K562 (cell line): ENCODE results near the gene SMIM12. TPM values are rescaled to one million over a fixed set of nuclear protein-coding genes. Genes with fewer than 3 reads are reported as not detected.

Source experiments
- ATAC-seq: fragments of 200-7000 bp; cut with Tn5 transposase; 3 replicates; pipeline ENCODE4 v1.9.1; 2020; ENCODE audit warnings: moderate library complexity
- BruUV-seq: library from RNA; stranded (reverse); fragments of 400-500 nt; replicated peaks from 2 replicates; lab custom pipeline; 2021; lab: Mats Ljungman, UMichigan
- CTCF ChIA-PET: fragments of 300-600 bp; formaldehyde crosslinking; extraction: SDS; loops from one replicate; lab custom pipeline; 2021; ENCODE audit warnings: low intra/inter-chr PET ratio; lab: Yijun Ruan, JAX
- POLR2A ChIA-PET: fragments of 300-600, 350-650 bp; sonication (Branson Sonifier 250); formaldehyde crosslinking; extraction: SDS; loops from one replicate; lab custom pipeline; 2021; ENCODE audit warnings: antibody characterized with exemption, inconsistent platforms; lab: Yijun Ruan, JAX
- DNase-seq, 4 experiments: peaks; one replicate each; pipeline versions ENCODE4 v3.0.0 to v3.0.0-alpha.2; 2011 to 2018; ENCODE audit warnings: low spot score in 3 of 4, mixed read lengths in 3 of 4; ENCODE audit errors: extremely low read depth in 1 of 4
- FAIRE-seq: peaks from 2 replicates; lab custom pipeline; 2011; peaks lifted over from hg19 to GRCh38; lab: Jason Lieb, UNC
- H2AFZ ChIP-seq: 2 replicates; pipeline ENCODE4 v1.6.0; 2011; ENCODE audit warnings: low read depth, low read length, control low read depth, inconsistent platforms
- H3K27ac ChIP-seq: fragments of 200-600 bp; 3 replicates; pipeline ENCODE4 v1.8.0; 2011; ENCODE audit warnings: low read depth, mild to moderate bottlenecking, control low read depth, inconsistent platforms, low read length, moderate library complexity, mixed read lengths; ENCODE audit errors: extremely low read depth
- H3K27me3 ChIP-seq, 2 experiments: fragments of 300-600 bp in 1 of 2; 2 replicates in 1 of 2; 3 replicates in 1 of 2; pipeline versions ENCODE4 v1.6.0 to v1.8.0; 2011; ENCODE audit warnings: inconsistent platforms in 2 of 2, low read length in 2 of 2, mild to moderate bottlenecking in 1 of 2, mixed read lengths in 1 of 2, moderate library complexity in 1 of 2; ENCODE audit not compliant: control insufficient read depth in 2 of 2, insufficient read depth in 2 of 2
- H3K36me3 ChIP-seq: fragments of 300-600 bp; 3 replicates; pipeline ENCODE4 v1.8.0; 2011; ENCODE audit warnings: mild to moderate bottlenecking, low read length, inconsistent platforms; ENCODE audit not compliant: control insufficient read depth, insufficient read depth
- H3K4me1 ChIP-seq, 2 experiments: fragments of 200-600 bp in 1 of 2; replicated peaks in 1 of 2; 2 replicates in 1 of 2; 3 replicates in 1 of 2; pipeline versions ENCODE4 v1.5.1 to v1.8.0; 2011; ENCODE audit warnings: inconsistent platforms in 2 of 2, low read length in 2 of 2, mild to moderate bottlenecking in 1 of 2, mixed read lengths in 1 of 2, moderate library complexity in 1 of 2; ENCODE audit not compliant: control insufficient read depth in 2 of 2, insufficient read depth in 2 of 2
- H3K4me2 ChIP-seq: 2 replicates; pipeline ENCODE4 v1.6.1; 2011; ENCODE audit warnings: low read length, control low read depth, inconsistent platforms, mixed read lengths; ENCODE audit not compliant: insufficient read depth
- H3K4me3 ChIP-seq: fragments of 200-600 bp; sonication (generic), shearing (Covaris generic); 2 replicates; pipeline ENCODE4 v1.5.1; 2016; ENCODE audit warnings: control low read depth, inconsistent platforms
- H3K79me2 ChIP-seq: fragments of 200-600 bp; 3 replicates; pipeline ENCODE4 v1.8.0; 2011; ENCODE audit warnings: low read length, inconsistent platforms; ENCODE audit not compliant: control insufficient read depth, insufficient read depth
- H3K9ac ChIP-seq, 2 experiments: 2 replicates each; pipeline versions ENCODE4 v1.6.0 to v1.6.1; 2011; ENCODE audit warnings: low read depth in 2 of 2, low read length in 2 of 2, control low read depth in 1 of 2, inconsistent platforms in 1 of 2, mild to moderate bottlenecking in 1 of 2, mixed read lengths in 1 of 2; ENCODE audit not compliant: insufficient read depth in 1 of 2
- H3K9me1 ChIP-seq: one replicate; pipeline ENCODE4 v1.6.0; 2011; ENCODE audit warnings: inconsistent platforms, mild to moderate bottlenecking, low read length, moderate library complexity; ENCODE audit not compliant: control insufficient read depth, insufficient read depth
- H3K9me3 ChIP-seq: replicated peaks from 2 replicates; pipeline ENCODE4 v1.5.1; 2011; ENCODE audit warnings: low read depth, low read length, inconsistent platforms; ENCODE audit not compliant: control insufficient read depth, insufficient read depth
- H4K20me1 ChIP-seq: replicated peaks from 2 replicates; pipeline ENCODE4 v1.6.1; 2011; ENCODE audit warnings: low read length, inconsistent platforms, mixed read lengths; ENCODE audit not compliant: control insufficient read depth, insufficient read depth
- ADNP ChIP-seq: fragments of 200-800 bp; sonication (Bioruptor generic); IDR thresholded peaks from 2 replicates; pipeline ENCODE4 v1.6.1; 2016; ENCODE audit warnings: missing genetic modification characterization, missing compliant biosample characterization
- BCOR ChIP-seq: fragments of 450-650 bp; IDR thresholded peaks from 2 replicates; pipeline ENCODE4 v1.6.1; 2016
- CLOCK ChIP-seq: fragments of 250-450 bp; sonication (Bioruptor Pico); IDR thresholded peaks from 2 replicates; pipeline ENCODE4 v1.4.0; 2020; ENCODE audit warnings: mild to moderate bottlenecking, moderate library complexity, borderline replicate concordance
- CREB3 ChIP-seq: fragments of 450-650 bp; conservative IDR thresholded peaks from 2 replicates; pipeline ENCODE4 v1.6.1; 2016; ENCODE audit warnings: missing genetic modification characterization, low read depth, mild to moderate bottlenecking, missing compliant biosample characterization, moderate library complexity
- FIP1L1 ChIP-seq: fragments of 200-400 bp; formaldehyde crosslinking; IDR thresholded peaks from 2 replicates; pipeline ENCODE4 v1.6.1; 2018; ENCODE audit warnings: mild to moderate bottlenecking, low read depth, low read length; ENCODE audit not compliant: poor library complexity, severe bottlenecking
- FOXP4 ChIP-seq: sonication (generic); formaldehyde crosslinking; IDR thresholded peaks from 2 replicates; pipeline ENCODE4 v1.8.0; 2022; ENCODE audit warnings: mild to moderate bottlenecking, missing genetic modification reagents, borderline replicate concordance
- GABPB1 ChIP-seq: sonication (generic); formaldehyde crosslinking; IDR thresholded peaks from 2 replicates; pipeline ENCODE4 v1.8.0; 2022; ENCODE audit warnings: mild to moderate bottlenecking, missing genetic modification reagents
- KAT2B ChIP-seq: IDR thresholded peaks from one replicate; pipeline ENCODE4 v1.6.1; 2012; ENCODE audit warnings: low read depth, mild to moderate bottlenecking, control low read depth, inconsistent platforms, low read length, moderate library complexity
- KDM1A ChIP-seq, 2 experiments: fragments of 450-650 bp; IDR thresholded peaks; 2 replicates each; pipeline ENCODE4 v1.6.1; 2016; ENCODE audit warnings: mild to moderate bottlenecking in 2 of 2
- LARP7 ChIP-seq: fragments of 450-650 bp; IDR thresholded peaks from 2 replicates; pipeline ENCODE4 v1.6.1; 2016
- PML ChIP-seq: IDR thresholded peaks from 2 replicates; pipeline ENCODE4 v1.6.1; 2012; ENCODE audit warnings: low read length, inconsistent platforms
- POLR2A ChIP-seq: fragments of 450-650 bp; conservative IDR thresholded peaks from 2 replicates; pipeline ENCODE4 v1.6.1; 2016
- POLR3A ChIP-seq: IDR thresholded peaks from 2 replicates; pipeline ENCODE4 v1.6.1; 2011; ENCODE audit warnings: borderline replicate concordance, mild to moderate bottlenecking, moderate library complexity; ENCODE audit not compliant: insufficient read length, insufficient read depth; ENCODE audit errors: extremely low read depth
- RBM25 ChIP-seq: fragments of 200-400 bp; formaldehyde crosslinking; IDR thresholded peaks from 2 replicates; pipeline ENCODE4 v1.6.1; 2018; ENCODE audit warnings: low read length, low read depth, moderate library complexity; ENCODE audit not compliant: severe bottlenecking
- SIN3A ChIP-seq, 2 experiments: fragments of 150-350 bp in 1 of 2; IDR thresholded peaks; 2 replicates each; pipeline ENCODE4 v1.6.1; 2011 to 2016; ENCODE audit warnings: borderline replicate concordance in 2 of 2, low read depth in 2 of 2, low read length in 2 of 2, mild to moderate bottlenecking in 2 of 2, moderate library complexity in 2 of 2; ENCODE audit not compliant: control insufficient read depth in 1 of 2
- XRCC5 ChIP-seq: fragments of 200-400 bp; formaldehyde crosslinking; IDR thresholded peaks from 2 replicates; pipeline ENCODE4 v1.6.1; 2017; ENCODE audit warnings: low read depth, mild to moderate bottlenecking, low read length
- ZNF57 ChIP-seq: fragments of 450-650 bp; formaldehyde crosslinking; IDR thresholded peaks from 2 replicates; pipeline ENCODE4 v1.4.0; 2020; ENCODE audit warnings: mild to moderate bottlenecking, moderate library complexity
- WGBS: fragments of 100-300 bp; shearing (Covaris generic); methylation state at CpG from one replicate; pipeline ENCODE4 v1.1.6; 2016; ENCODE audit warnings: low coverage, mixed read lengths; ENCODE audit not compliant: insufficient coverage; ENCODE audit errors: missing lambda C conversion rate; 5-methylcytosine and 5-hydroxymethylcytosine counted together
- in situ Hi-C: fragments of 300-500 bp; cut with MboI; formaldehyde crosslinking; loops from 4 replicates; pipeline ENCODE4 v1.15.0; 2018; ENCODE audit warnings: inconsistent platforms, mixed read lengths
- intact Hi-C: fragments of 100-400 bp; cut with micrococcal nuclease; formaldehyde crosslinking; loops from 2 replicates; pipeline ENCODE4 v1.14.2; 2022
- polyA plus RNA-seq, 8 experiments: library from polyadenylated mRNA; depleted of rRNA in 4 of 8; stranded (reverse) in 5 of 8; unstranded in 3 of 8; fragments of >200 nt; fragmentation: Nextera tagmentation in 2 of 8; fragmentation: Illumina TruSeq in 1 of 8; extraction: Ambion mirVana in 2 of 8; extraction: Trizol in 1 of 8; gene quantifications; 2 replicates each; pipeline versions ENCODE4 v1.2.1 to v1.2.3, GENCODE V29; 2011 to 2014; ENCODE audit warnings: inconsistent platforms in 1 of 8, missing spikeins in 1 of 8
- total RNA-seq, 7 experiments: library from RNA; depleted of rRNA in 6 of 7; stranded (reverse); fragments of >200 nt in 6 of 7; fragmentation: Illumina TruSeq in 2 of 7; extraction: Trizol in 2 of 7; gene quantifications; 2 replicates each; pipeline versions ENCODE4 v1.2.1 to v1.2.3, GENCODE V29; 2011 to 2021; ENCODE audit warnings: low replicate concordance in 1 of 7

SMIM12 gene
- total and polyA plus RNA-seq, 9 of the 15 experiments (the other 6 are each of a cell fraction or from before 2014, with no cell fraction given): 51.7 to 112 (median 63.9) TPM

DNA sequence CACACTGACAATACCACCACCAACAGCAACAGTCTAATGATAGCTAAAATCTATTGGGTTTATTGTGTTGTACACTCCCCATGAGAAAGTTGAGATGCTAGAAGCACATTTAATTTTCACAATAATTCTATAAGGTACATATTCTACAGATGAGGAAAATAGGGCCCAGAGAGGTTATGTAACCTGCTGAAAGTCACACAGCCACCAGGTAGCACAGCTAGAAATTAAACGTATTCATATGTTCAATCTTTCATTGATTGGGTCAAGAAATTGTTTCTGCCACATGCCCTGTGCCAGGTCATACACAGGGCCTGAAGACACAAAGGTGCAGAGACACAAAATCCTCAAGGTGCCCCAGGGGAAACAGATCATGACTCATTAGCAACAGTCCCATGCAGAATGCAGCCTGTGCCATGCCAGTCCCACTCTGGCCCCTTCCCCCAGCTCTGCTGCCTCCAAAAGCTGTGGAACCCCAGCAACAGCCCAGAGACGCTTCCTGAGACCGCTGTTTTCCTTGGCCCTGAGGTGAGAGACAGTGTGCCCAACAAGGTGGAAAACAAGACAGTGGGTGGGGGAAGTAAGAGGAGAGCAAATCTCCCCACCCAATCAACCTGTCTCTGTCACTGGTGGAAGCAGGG lies 34.6 kb downstream of the SMIM12 start:
- Histone ChIP-seq H2AFZ (no peak overlapping the region), H3K9ac (peak overlapping the region in 1 of 2 experiments; percentile 46; a peak in 1 of 4 replicates), H3K36me3 (no peaks in the 10 kb centered on the region), H3K4me3 (no peak overlapping the region), H3K79me2 (no peaks in the 10 kb centered on the region), H4K20me1 (no peaks in the 10 kb centered on the region), H3K27ac (no peak overlapping the region), H3K9me1 (no peaks in the 10 kb centered on the region), H3K4me2 (no peak overlapping the region), H3K4me1 (peaks cover 0 to 7% of the 10 kb centered on the region in 2 experiments; a peak in 2 of 5 replicates), H3K27me3 (peaks cover 0 to 7% of the 10 kb centered on the region in 2 experiments; a peak in 2 of 5 replicates), H3K9me3 (no peaks in the 10 kb centered on the region)
- in situ Hi-C loops (no loop called here), intact Hi-C loops (no loop called here)
- ATAC-seq: no peak
- BruUV-seq: no TSS peak
- ChIA-PET CTCF (no interaction called here), POLR2A (interaction anchor here (0.6 to 1.2 kb wide), 2 partner anchors 11 to 113 kb away, joined by 3 read pairs; no protein-coding TSS in a partner anchor)
- WGBS: 18% methylated on average over 3 of the region's 3 CpGs
- FAIRE-seq: no peak
- DNase-seq: peak in 1 of 4 experiments; percentile 5
- TF ChIP-seq RBM25 (peak; percentile 98), SIN3A (IDR thresholded peaks at IDR 0.05; ENCODE audit: borderline replicate concordance in 2 of 2, control insufficient read depth in 1 of 2, low read depth in 2 of 2, low read length in 2 of 2) (no peak), LARP7 (no peak), GABPB1 (no peak), XRCC5 (no peak), ZNF57 (CRISPR knock-in tag) (no peak), FIP1L1 (no peak), CLOCK (no peak), PML (no peak), KAT2B (no peak), ADNP (tag) (peak; percentile 39; the same call in 1 of the 2 replicates), POLR3A (no peak), KDM1A (IDR thresholded peaks at IDR 0.05) (peak; percentile 54 to 57; a peak in 3 of 4 replicates), CREB3 (tag) (no peak), BCOR (peak; percentile 89), POLR2A (no peak), FOXP4 (CRISPR knock-in tag) (no peak)
